SK-N-SH treated with all-trans-retinoic acid at 6 μM for 48 hours (cell line): ENCODE measurements around the gene MAST4.

Experiments used
- ARNTL ChIP-seq: fragments of 450-650 bp; formaldehyde crosslinking; IDR thresholded peaks from 2 replicates; pipeline ENCODE4 v1.5.0; 2020; ENCODE audit warnings: low read depth, mild to moderate bottlenecking, moderate library complexity, borderline replicate concordance
- BACH2 ChIP-seq: fragments of 250-450 bp; sonication (Bioruptor Pico); IDR thresholded peaks from 2 replicates; pipeline ENCODE4 v1.9.0; 2021; ENCODE audit warnings: mild to moderate bottlenecking, borderline replicate concordance
- CREB5 ChIP-seq: fragments of 250-450 bp; sonication (Bioruptor Pico); IDR thresholded peaks from 2 replicates; pipeline ENCODE4 v1.5.1; 2020; ENCODE audit warnings: low read depth, mild to moderate bottlenecking, moderate library complexity
- CSDC2 ChIP-seq: fragments of 250-450 bp; sonication (Bioruptor Pico); IDR thresholded peaks from 2 replicates; pipeline ENCODE4 v1.5.0; 2020; ENCODE audit warnings: mild to moderate bottlenecking, moderate library complexity
- ESRRG ChIP-seq: fragments of 250-450 bp; sonication (Bioruptor Pico); IDR thresholded peaks from 2 replicates; pipeline ENCODE4 v1.6.1; 2021; ENCODE audit warnings: mild to moderate bottlenecking
- ISL1 ChIP-seq: fragments of 250-450 bp; sonication (Bioruptor Pico); IDR thresholded peaks from 2 replicates; pipeline ENCODE4 v2.1.2; 2022; ENCODE audit warnings: mild to moderate bottlenecking, moderate library complexity
- PATZ1 ChIP-seq: fragments of 250-450 bp; sonication (Bioruptor Pico); IDR thresholded peaks from 2 replicates; pipeline ENCODE4 v1.8.0; 2020; ENCODE audit warnings: mild to moderate bottlenecking, moderate library complexity, borderline replicate concordance
- POU6F1 ChIP-seq: fragments of 250-450 bp; sonication (Bioruptor Pico); IDR thresholded peaks from 2 replicates; pipeline ENCODE4 v1.8.0; 2021; ENCODE audit warnings: low read depth, mild to moderate bottlenecking, moderate library complexity, borderline replicate concordance
- TCF4 ChIP-seq: fragments of 250-450 bp; sonication (Bioruptor Pico); IDR thresholded peaks from 2 replicates; pipeline ENCODE4 v1.8.0; 2021; ENCODE audit warnings: mild to moderate bottlenecking, moderate library complexity, borderline replicate concordance
- ZFP30 ChIP-seq: fragments of 450-650 bp; formaldehyde crosslinking; IDR thresholded peaks from 2 replicates; pipeline ENCODE4 v1.5.0; 2022; ENCODE audit warnings: mild to moderate bottlenecking, moderate library complexity
- ZNF70 ChIP-seq: fragments of 450-650 bp; formaldehyde crosslinking; IDR thresholded peaks from 2 replicates; pipeline ENCODE4 v1.5.0; 2020; ENCODE audit warnings: mild to moderate bottlenecking, moderate library complexity
- ZNF8 ChIP-seq: fragments of 450-650 bp; formaldehyde crosslinking; IDR thresholded peaks from 2 replicates; pipeline ENCODE4 v1.5.0; 2020; ENCODE audit warnings: mild to moderate bottlenecking, moderate library complexity

- TF ChIP-seq BACH2 (no peak), CREB5 (CRISPR knock-in tag) (no peak), ZNF8 (CRISPR knock-in tag) (no peak), ZFP30 (CRISPR knock-in tag) (no peak), POU6F1 (CRISPR knock-in tag) (no peak), ARNTL (CRISPR knock-in tag) (no peak), TCF4 (CRISPR knock-in tag) (no peak), ESRRG (CRISPR knock-in tag) (no peak), ISL1 (CRISPR knock-in tag) (no peak), CSDC2 (CRISPR knock-in tag) (no peak), PATZ1 (CRISPR knock-in tag) (no peak), ZNF70 (CRISPR knock-in tag) (no peak)
Measured at GRCh38 chr5:66671305-66671704, 75.1 kb downstream of the MAST4 start.
